ENCODE measurements around the gene RAPGEF4. TPM values are rescaled to one million over a fixed set of nuclear protein-coding genes. Genes with fewer than 3 reads are reported as not detected.
A peak's percentile ranks its signal among the peaks of the same experiment; 100 is the strongest.

Gene RAPGEF4
- polyA plus RNA-seq, 3 donors, result not detected

- no peak for TF ChIP-seq CTCF (IDR thresholded peaks at IDR 0.05)
- Mint-ChIP-seq H3K27ac (no peak overlapping the region), H3K4me3 (no peak overlapping the region), H3K9me3 (peaks cover 0 to 2% (median 0%) of the 10 kb centered on the region in 7 donors), H3K27me3 (ENCODE audit: low read depth in 3 of 3) (peaks cover 14 to 30% (median 29%) of the 10 kb centered on the region in 3 donors), H3K4me1 (no peaks in the 10 kb centered on the region), H3K36me3 (no peaks in the 10 kb centered on the region)
- Histone ChIP-seq H3K27ac (ENCODE audit: low read depth in 1 of 2, low read length in 2 of 2) (no peak overlapping the region), H3K9me3 (replicated peaks in 1 of 2; ENCODE audit: control insufficient read depth in 1 of 2, insufficient read depth in 1 of 2, low read length in 2 of 2) (no peaks in the 10 kb centered on the region), H3K79me2 (ENCODE audit: insufficient read depth, low read length) (no peaks in the 10 kb centered on the region), H3K36me3 (replicated peaks in 1 of 2; ENCODE audit: control insufficient read depth in 1 of 2, insufficient read depth in 2 of 2, low read length in 2 of 2) (no peaks in the 10 kb centered on the region), H2AFZ (ENCODE audit: insufficient read depth, low read depth, low read length, poor library complexity, severe bottlenecking) (no peak overlapping the region), H3K27me3 (ENCODE audit: control insufficient read depth in 2 of 2, insufficient read depth in 2 of 2, low read length in 2 of 2) (no peaks in the 10 kb centered on the region), H3K4me1 (ENCODE audit: control insufficient read depth in 1 of 2, insufficient read depth in 2 of 2, low read length in 2 of 2) (no peaks in the 10 kb centered on the region), H3K4me3 (replicated peaks in 1 of 3; ENCODE audit: low read depth in 2 of 3, low read length in 3 of 3) (no peak overlapping the region), H3K9ac (ENCODE audit: insufficient read depth, low read length, poor library complexity, severe bottlenecking) (no peak overlapping the region), H3K4me2 (replicated peaks; ENCODE audit: extremely low read depth, low read length, poor library complexity, severe bottlenecking) (no peak overlapping the region), H4K20me1 (ENCODE audit: insufficient read depth, low read length) (no peaks in the 10 kb centered on the region)
- intact Hi-C loops (cut with micrococcal nuclease), result loop anchor here (10.0 kb wide), 2 partner anchors 115 to 535 kb away; no protein-coding TSS in a partner anchor
- DNase-seq, result no peak
- 82% methylated on average over 5 of the region's 11 CpGs for WGBS (ENCODE audit: insufficient coverage)
These were observed 25.9 kb upstream of the RAPGEF4 start for GRCh38 chr2:172709566-172710291.

- Mint-ChIP-seq H3K9me3 (peaks cover 0 to 2% (median 0%) of the 10 kb centered on the region in 7 donors), H3K4me1 (no peaks in the 10 kb centered on the region), H3K27me3 (ENCODE audit: low read depth in 3 of 3) (peaks cover 18 to 30% (median 30%) of the 10 kb centered on the region in 3 donors), H3K27ac (no peak overlapping the region), H3K4me3 (no peak overlapping the region), H3K36me3 (no peaks in the 10 kb centered on the region)
- no peak overlapping the region for H3K9ac ChIP-seq (ENCODE audit: insufficient read depth, low read length, poor library complexity, severe bottlenecking)
- intact Hi-C loops (cut with micrococcal nuclease), result no loop called here
- no peak overlapping the region for H3K4me3 ChIP-seq (replicated peaks in 1 of 3; ENCODE audit: low read depth in 2 of 3, low read length in 3 of 3)
- no peaks in the 10 kb centered on the region for H3K36me3 ChIP-seq (replicated peaks in 1 of 2; ENCODE audit: control insufficient read depth in 1 of 2, insufficient read depth in 2 of 2, low read length in 2 of 2)
- no CpG with 5 or more reads among the region's 2 CpGs for WGBS (ENCODE audit: insufficient coverage)
- no peak overlapping the region for H2AFZ ChIP-seq (ENCODE audit: insufficient read depth, low read depth, low read length, poor library complexity, severe bottlenecking)
- H4K20me1 ChIP-seq (ENCODE audit: insufficient read depth, low read length), result no peaks in the 10 kb centered on the region
- no peaks in the 10 kb centered on the region for H3K9me3 ChIP-seq (replicated peaks in 1 of 2; ENCODE audit: control insufficient read depth in 1 of 2, insufficient read depth in 1 of 2, low read length in 2 of 2)
- H3K27me3 ChIP-seq (ENCODE audit: control insufficient read depth in 2 of 2, insufficient read depth in 2 of 2, low read length in 2 of 2), result no peaks in the 10 kb centered on the region
- H3K4me1 ChIP-seq (ENCODE audit: control insufficient read depth in 1 of 2, insufficient read depth in 2 of 2, low read length in 2 of 2), result no peaks in the 10 kb centered on the region
- no peak overlapping the region for H3K4me2 ChIP-seq (replicated peaks; ENCODE audit: extremely low read depth, low read length, poor library complexity, severe bottlenecking)
- no peak for DNase-seq
- TF ChIP-seq CTCF (IDR thresholded peaks at IDR 0.05), result peak; percentile 60
- no peak overlapping the region for H3K27ac ChIP-seq (ENCODE audit: low read depth in 1 of 2, low read length in 2 of 2)
- no peaks in the 10 kb centered on the region for H3K79me2 ChIP-seq (ENCODE audit: insufficient read depth, low read length)
These were observed 25.0 kb upstream of the RAPGEF4 start for GRCh38 chr2:172710584-172711047.
